GM19035 (cell line): ENCODE data around the gene YY1AP1.
"Not testable (repeated sequence)": the region's sequence is repeated elsewhere in the genome, so short reads cannot be mapped to it uniquely, and the experiment has no call there.

ENCODE experiments used
- ATAC-seq: cut with Tn5 transposase; IDR thresholded peaks from one replicate; pipeline ENCODE4 v1.9.1; 2021; ENCODE audit not compliant: unreplicated experiment

The YY1AP1 gene

GRCh38 chr1:155688324-155689080, at the start of gene YY1AP1:
TSS of gene YY1AP1 (minus strand) at chr1:155688774. CDS start at chr1:155680436, 8,338 bp downstream.
- peak; percentile 87 for ATAC-seq

GRCh38 chr1:155729031-155729898, 40.7 kb upstream of the YY1AP1 start:
- no peak for ATAC-seq

- ATAC-seq = no peak
Observed at GRCh38 chr1:155725142-155725541, 36.6 kb upstream of the YY1AP1 start.

- no peak for ATAC-seq
Observed at GRCh38 chr1:155719703-155720102, 31.1 kb upstream of the YY1AP1 start.

GRCh38 chr1:155718524-155719115, 30.0 kb upstream of the YY1AP1 start:
- ATAC-seq = not testable (repeated sequence)

GRCh38 chr1:155717041-155717440, 28.5 kb upstream of the YY1AP1 start:
- ATAC-seq = no peak

- ATAC-seq = no peak
Observed at GRCh38 chr1:155715777-155716176, 27.2 kb upstream of the YY1AP1 start.

- not testable (repeated sequence) for ATAC-seq
Observed at GRCh38 chr1:155715056-155715455, 26.5 kb upstream of the YY1AP1 start.

GRCh38 chr1:155713075-155713474, 24.5 kb upstream of the YY1AP1 start:
- no peak for ATAC-seq

- ATAC-seq = not testable (repeated sequence)
Observed at GRCh38 chr1:155712636-155713035, 24.1 kb upstream of the YY1AP1 start.

GRCh38 chr1:155711457-155711856, 22.9 kb upstream of the YY1AP1 start:
- not testable (repeated sequence) for ATAC-seq

- no peak for ATAC-seq
Observed at GRCh38 chr1:155709391-155709790, 20.8 kb upstream of the YY1AP1 start.

GRCh38 chr1:155706139-155706538, 17.6 kb upstream of the YY1AP1 start:
- ATAC-seq = no peak

GRCh38 chr1:155704414-155704813, 15.8 kb upstream of the YY1AP1 start:
- not testable (repeated sequence) for ATAC-seq

- ATAC-seq = no peak
Observed at GRCh38 chr1:155703216-155703615, 14.6 kb upstream of the YY1AP1 start.

GRCh38 chr1:155701675-155702074, 13.1 kb upstream of the YY1AP1 start:
- not testable (repeated sequence) for ATAC-seq

- ATAC-seq = not testable (repeated sequence)
Observed at GRCh38 chr1:155699062-155699461, 10.5 kb upstream of the YY1AP1 start.

GRCh38 chr1:155698382-155699038, 9.9 kb upstream of the YY1AP1 start:
- no peak for ATAC-seq

GRCh38 chr1:155697616-155698015, 9.0 kb upstream of the YY1AP1 start:
- not testable (repeated sequence) for ATAC-seq

- ATAC-seq = no peak
Observed at GRCh38 chr1:155697046-155697445, 8.5 kb upstream of the YY1AP1 start.

- ATAC-seq = no peak
Observed at GRCh38 chr1:155696524-155696923, 8.0 kb upstream of the YY1AP1 start.
